ENCODE data around the gene NMRK2.
"Not testable (repeated sequence)": the region's sequence is repeated elsewhere in the genome, so short reads cannot be mapped to it uniquely, and the experiment has no call there.

DNA sequence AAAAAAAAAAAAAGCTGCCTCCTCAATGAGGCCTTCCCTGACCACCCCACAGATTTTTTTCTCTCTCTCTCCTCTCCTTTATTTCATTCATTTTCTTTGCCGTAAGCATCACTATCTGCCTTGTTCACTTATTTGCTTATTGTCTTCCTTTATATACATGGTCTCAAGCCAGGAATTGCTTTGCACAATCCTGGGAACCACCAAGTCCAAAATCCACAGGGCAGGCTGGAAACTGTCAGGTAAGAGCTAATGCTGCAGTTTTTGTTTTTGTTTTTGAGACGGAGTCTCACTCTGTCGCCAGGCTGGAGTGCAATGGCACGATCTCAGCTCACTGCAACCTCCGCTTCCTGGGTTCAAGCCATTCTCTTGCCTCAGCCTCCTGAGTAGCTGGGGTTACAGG, 37.9 kb upstream of the NMRK2 start:
- TF ChIP-seq, protein P1, sequence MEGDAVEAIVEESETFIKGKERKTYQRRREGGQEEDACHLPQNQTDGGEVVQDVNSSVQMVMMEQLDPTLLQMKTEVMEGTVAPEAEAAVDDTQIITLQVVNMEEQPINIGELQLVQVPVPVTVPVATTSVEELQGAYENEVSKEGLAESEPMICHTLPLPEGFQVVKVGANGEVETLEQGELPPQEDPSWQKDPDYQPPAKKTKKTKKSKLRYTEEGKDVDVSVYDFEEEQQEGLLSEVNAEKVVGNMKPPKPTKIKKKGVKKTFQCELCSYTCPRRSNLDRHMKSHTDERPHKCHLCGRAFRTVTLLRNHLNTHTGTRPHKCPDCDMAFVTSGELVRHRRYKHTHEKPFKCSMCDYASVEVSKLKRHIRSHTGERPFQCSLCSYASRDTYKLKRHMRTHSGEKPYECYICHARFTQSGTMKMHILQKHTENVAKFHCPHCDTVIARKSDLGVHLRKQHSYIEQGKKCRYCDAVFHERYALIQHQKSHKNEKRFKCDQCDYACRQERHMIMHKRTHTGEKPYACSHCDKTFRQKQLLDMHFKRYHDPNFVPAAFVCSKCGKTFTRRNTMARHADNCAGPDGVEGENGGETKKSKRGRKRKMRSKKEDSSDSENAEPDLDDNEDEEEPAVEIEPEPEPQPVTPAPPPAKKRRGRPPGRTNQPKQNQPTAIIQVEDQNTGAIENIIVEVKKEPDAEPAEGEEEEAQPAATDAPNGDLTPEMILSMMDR (conservative IDR thresholded peaks at IDR 0.05; ENCODE audit: low read depth, low read length): not testable (repeated sequence)
- not testable (repeated sequence) for TF ChIP-seq EZH2 (IDR thresholded peaks at IDR 0.05; ENCODE audit: borderline replicate concordance, low read depth, low read length, poor library complexity, severe bottlenecking)

All from A673 (cell line).